Measurements from ENCODE around the gene PDS5B. TPM values are rescaled to one million over a fixed set of nuclear protein-coding genes. Genes with fewer than 3 reads are reported as not detected.
"Not testable (repeated sequence)": the region's sequence is repeated elsewhere in the genome, so short reads cannot be mapped to it uniquely, and the experiment has no call there.

Gene PDS5B
- total and polyA plus RNA-seq, 9 of the 15 experiments (the other 6 are each of a cell fraction or from before 2014, with no cell fraction given): 6.2 to 23.7 (median 13.1) TPM

DNA sequence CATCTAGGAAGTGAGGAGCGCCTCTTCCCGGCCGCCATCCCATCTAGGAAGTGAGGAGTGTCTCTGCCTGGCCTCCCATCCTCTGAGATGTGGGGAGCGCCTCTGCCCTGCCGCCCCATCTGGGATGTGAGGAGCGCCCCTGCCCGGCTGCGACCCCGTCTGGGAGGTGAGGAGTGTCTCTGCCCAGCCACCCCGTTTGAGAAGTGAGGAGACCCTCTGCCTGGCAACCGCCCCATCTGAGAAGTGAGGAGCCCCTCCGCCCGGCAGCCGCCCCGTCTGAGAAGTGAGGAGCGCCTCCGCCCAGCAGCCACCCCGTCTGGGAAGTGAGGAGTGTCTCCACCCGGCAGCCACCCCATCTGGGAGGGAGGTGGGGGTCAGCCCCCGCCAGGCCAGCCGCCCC lies 129.9 kb downstream of the PDS5B start:
- FAIRE-seq: not testable (repeated sequence)

DNA sequence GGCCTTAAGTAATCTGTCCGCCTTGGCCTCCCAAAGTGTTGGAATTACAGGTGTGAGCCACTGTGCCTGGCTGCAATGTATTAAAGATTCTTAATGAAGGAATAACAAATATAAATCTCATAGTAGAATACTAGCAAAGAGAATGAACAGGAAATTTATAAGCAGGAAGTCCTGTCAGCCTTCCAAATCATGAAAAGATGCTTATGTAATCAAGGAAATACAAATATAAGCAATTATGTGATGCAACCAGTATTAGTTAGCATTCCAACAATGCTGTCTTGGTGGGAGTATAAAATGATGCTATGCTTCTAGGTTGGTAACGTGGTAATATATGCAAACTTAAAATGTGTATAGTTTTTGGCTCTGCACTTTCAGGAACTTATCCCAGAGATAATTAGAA lies 133.8 kb downstream of the PDS5B start:
- in situ Hi-C loops (cut with MboI): no loop called here
- BruUV-seq (replicated peaks): no TSS peak
- no peaks in the 10 kb centered on the region for H3K4me1 ChIP-seq (replicated peaks in 1 of 2; ENCODE audit: control insufficient read depth in 2 of 2, insufficient read depth in 2 of 2, low read length in 2 of 2)
- no peak overlapping the region for H3K4me3 ChIP-seq
- ATAC-seq (no peak), DNase-seq (ENCODE audit: extremely low read depth in 1 of 4, low spot score in 3 of 4) (no peak), FAIRE-seq (no peak)
- ChIA-PET POLR2A (no interaction called here), CTCF (ENCODE audit: low intra/inter-chr PET ratio) (no interaction called here)
- WGBS (ENCODE audit: insufficient coverage, low coverage, missing lambda C conversion rate): 90% methylated on average over 1 of the region's 2 CpGs
- no peaks in the 10 kb centered on the region for H3K79me2 ChIP-seq (ENCODE audit: control insufficient read depth, insufficient read depth, low read length)
- H3K27me3 ChIP-seq (ENCODE audit: control insufficient read depth in 2 of 2, insufficient read depth in 2 of 2, low read length in 2 of 2): no peaks in the 10 kb centered on the region
- H3K9me3 ChIP-seq (replicated peaks; ENCODE audit: control insufficient read depth, insufficient read depth, low read depth, low read length): no peaks in the 10 kb centered on the region
- intact Hi-C loops (cut with micrococcal nuclease): no loop called here
- H3K27ac ChIP-seq (ENCODE audit: extremely low read depth, low read depth, low read length): no peak overlapping the region
- peaks cover 3% of the 10 kb centered on the region; the same call in 1 of the 3 replicates for H3K36me3 ChIP-seq (ENCODE audit: control insufficient read depth, insufficient read depth, low read length)
- no peak overlapping the region for H3K9ac ChIP-seq (ENCODE audit: insufficient read depth in 1 of 2, low read depth in 2 of 2, low read length in 2 of 2)
- H3K4me2 ChIP-seq (ENCODE audit: insufficient read depth, low read length): no peak overlapping the region
- H4K20me1 ChIP-seq (replicated peaks; ENCODE audit: control insufficient read depth, insufficient read depth, low read length): no peaks in the 10 kb centered on the region
- no peaks in the 10 kb centered on the region for H3K9me1 ChIP-seq (ENCODE audit: control insufficient read depth, insufficient read depth, low read length)
- H2AFZ ChIP-seq (ENCODE audit: low read depth, low read length): no peak overlapping the region
- TF ChIP-seq BRCA1 (IDR thresholded peaks at IDR 0.05) (no peak), BRCA1 (CRISPR knock-in tag; IDR thresholded peaks at IDR 0.05) (no peak), GABPA (tag; conservative IDR thresholded peaks at IDR 0.05; ENCODE audit: low read depth) (no peak), MCM7 (IDR thresholded peaks at IDR 0.05) (no peak), PTTG1 (tag; IDR thresholded peaks at IDR 0.05; ENCODE audit: low read depth) (no peak), MIER1 (IDR thresholded peaks at IDR 0.05; ENCODE audit: low read depth) (no peak)
- TF ChIP-seq, protein P1, sequence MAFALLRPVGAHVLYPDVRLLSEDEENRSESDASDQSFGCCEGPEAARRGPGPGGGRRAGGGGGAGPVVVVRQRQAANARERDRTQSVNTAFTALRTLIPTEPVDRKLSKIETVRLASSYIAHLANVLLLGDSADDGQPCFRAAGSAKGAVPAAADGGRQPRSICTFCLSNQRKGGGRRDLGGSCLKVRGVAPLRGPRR (CRISPR knock-in tag; IDR thresholded peaks at IDR 0.05): no peak
- TF ChIP-seq, protein P2, sequence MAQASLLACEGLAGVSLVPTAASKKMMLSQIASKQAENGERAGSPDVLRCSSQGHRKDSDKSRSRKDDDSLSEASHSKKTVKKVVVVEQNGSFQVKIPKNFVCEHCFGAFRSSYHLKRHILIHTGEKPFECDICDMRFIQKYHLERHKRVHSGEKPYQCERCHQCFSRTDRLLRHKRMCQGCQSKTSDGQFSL (CRISPR knock-in tag; IDR thresholded peaks at IDR 0.05): no peak
- TF ChIP-seq, protein P2 (tag; IDR thresholded peaks at IDR 0.05): no peak
- TF ChIP-seq, protein P3, sequence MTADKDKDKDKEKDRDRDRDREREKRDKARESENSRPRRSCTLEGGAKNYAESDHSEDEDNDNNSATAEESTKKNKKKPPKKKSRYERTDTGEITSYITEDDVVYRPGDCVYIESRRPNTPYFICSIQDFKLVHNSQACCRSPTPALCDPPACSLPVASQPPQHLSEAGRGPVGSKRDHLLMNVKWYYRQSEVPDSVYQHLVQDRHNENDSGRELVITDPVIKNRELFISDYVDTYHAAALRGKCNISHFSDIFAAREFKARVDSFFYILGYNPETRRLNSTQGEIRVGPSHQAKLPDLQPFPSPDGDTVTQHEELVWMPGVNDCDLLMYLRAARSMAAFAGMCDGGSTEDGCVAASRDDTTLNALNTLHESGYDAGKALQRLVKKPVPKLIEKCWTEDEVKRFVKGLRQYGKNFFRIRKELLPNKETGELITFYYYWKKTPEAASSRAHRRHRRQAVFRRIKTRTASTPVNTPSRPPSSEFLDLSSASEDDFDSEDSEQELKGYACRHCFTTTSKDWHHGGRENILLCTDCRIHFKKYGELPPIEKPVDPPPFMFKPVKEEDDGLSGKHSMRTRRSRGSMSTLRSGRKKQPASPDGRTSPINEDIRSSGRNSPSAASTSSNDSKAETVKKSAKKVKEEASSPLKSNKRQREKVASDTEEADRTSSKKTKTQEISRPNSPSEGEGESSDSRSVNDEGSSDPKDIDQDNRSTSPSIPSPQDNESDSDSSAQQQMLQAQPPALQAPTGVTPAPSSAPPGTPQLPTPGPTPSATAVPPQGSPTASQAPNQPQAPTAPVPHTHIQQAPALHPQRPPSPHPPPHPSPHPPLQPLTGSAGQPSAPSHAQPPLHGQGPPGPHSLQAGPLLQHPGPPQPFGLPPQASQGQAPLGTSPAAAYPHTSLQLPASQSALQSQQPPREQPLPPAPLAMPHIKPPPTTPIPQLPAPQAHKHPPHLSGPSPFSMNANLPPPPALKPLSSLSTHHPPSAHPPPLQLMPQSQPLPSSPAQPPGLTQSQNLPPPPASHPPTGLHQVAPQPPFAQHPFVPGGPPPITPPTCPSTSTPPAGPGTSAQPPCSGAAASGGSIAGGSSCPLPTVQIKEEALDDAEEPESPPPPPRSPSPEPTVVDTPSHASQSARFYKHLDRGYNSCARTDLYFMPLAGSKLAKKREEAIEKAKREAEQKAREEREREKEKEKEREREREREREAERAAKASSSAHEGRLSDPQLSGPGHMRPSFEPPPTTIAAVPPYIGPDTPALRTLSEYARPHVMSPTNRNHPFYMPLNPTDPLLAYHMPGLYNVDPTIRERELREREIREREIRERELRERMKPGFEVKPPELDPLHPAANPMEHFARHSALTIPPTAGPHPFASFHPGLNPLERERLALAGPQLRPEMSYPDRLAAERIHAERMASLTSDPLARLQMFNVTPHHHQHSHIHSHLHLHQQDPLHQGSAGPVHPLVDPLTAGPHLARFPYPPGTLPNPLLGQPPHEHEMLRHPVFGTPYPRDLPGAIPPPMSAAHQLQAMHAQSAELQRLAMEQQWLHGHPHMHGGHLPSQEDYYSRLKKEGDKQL (CRISPR knock-in tag; IDR thresholded peaks at IDR 0.05; ENCODE audit: borderline replicate concordance): no peak

More for the DNA sequence above, 129.9 kb downstream of the PDS5B start:
- H3K36me3 ChIP-seq (ENCODE audit: control insufficient read depth, insufficient read depth, low read length): peaks cover 16% of the 10 kb centered on the region; the same call in 2 of the 3 replicates
- H3K4me2 ChIP-seq (ENCODE audit: insufficient read depth, low read length); BruUV-seq (replicated peaks); H3K9me3 ChIP-seq (replicated peaks; ENCODE audit: control insufficient read depth, insufficient read depth, low read depth, low read length); DNase-seq (ENCODE audit: extremely low read depth in 1 of 4, low spot score in 3 of 4); H3K4me1 ChIP-seq (replicated peaks in 1 of 2; ENCODE audit: control insufficient read depth in 2 of 2, insufficient read depth in 2 of 2, low read length in 2 of 2); ATAC-seq; H3K79me2 ChIP-seq (ENCODE audit: control insufficient read depth, insufficient read depth, low read length); intact Hi-C loops (cut with micrococcal nuclease); H4K20me1 ChIP-seq (replicated peaks; ENCODE audit: control insufficient read depth, insufficient read depth, low read length); in situ Hi-C loops (cut with MboI); H3K27ac ChIP-seq (ENCODE audit: extremely low read depth, low read depth, low read length); H3K9ac ChIP-seq (ENCODE audit: insufficient read depth in 1 of 2, low read depth in 2 of 2, low read length in 2 of 2); POLR2A ChIA-PET; H3K27me3 ChIP-seq (ENCODE audit: control insufficient read depth in 2 of 2, insufficient read depth in 2 of 2, low read length in 2 of 2); H2AFZ ChIP-seq (ENCODE audit: low read depth, low read length); H3K4me3 ChIP-seq; H3K9me1 ChIP-seq (ENCODE audit: control insufficient read depth, insufficient read depth, low read length); CTCF ChIA-PET (ENCODE audit: low intra/inter-chr PET ratio): not testable (repeated sequence)
- WGBS (ENCODE audit: insufficient coverage, low coverage, missing lambda C conversion rate): 84% methylated on average over 5 of the region's 21 CpGs
